GM21717 (cell line): ENCODE measurements around the gene GABRP.

Experiments
- ATAC-seq: cut with Tn5 transposase; IDR thresholded peaks from one replicate; pipeline ENCODE4 v1.9.1; 2021; ENCODE audit warnings: mild to moderate bottlenecking, moderate library complexity; ENCODE audit not compliant: unreplicated experiment

The GABRP gene

GRCh38 chr5:170860415-170860814 lies 76.9 kb downstream of the GABRP start:
- no peak for ATAC-seq

- ATAC-seq = no peak
These were observed 77.5 kb downstream of the GABRP start for GRCh38 chr5:170860818-170861666.

- ATAC-seq = no peak
These were observed 78.1 kb downstream of the GABRP start for GRCh38 chr5:170861667-170861916.

- ATAC-seq = no peak
These were observed 78.6 kb downstream of the GABRP start, which contains the start of gene RANBP17 for GRCh38 chr5:170861917-170862766. TSS of gene RANBP17 (plus strand) at chr5:170862018.

- ATAC-seq = no peak
These were observed 80.1 kb downstream of the GABRP start for GRCh38 chr5:170863646-170864045.
